Adrenal gland (tissue), 5 donors: ENCODE results near the gene KPNA1.
A peak's percentile ranks its signal among the peaks of the same experiment; 100 is the strongest.

Source experiments
- POLR2A ChIP-seq, 2 donors: fragments of 450-650 bp; IDR thresholded peaks; one replicate each; pipeline ENCODE4 v1.6.1; 2017; ENCODE audit warnings: antibody characterized with exemption in 2 of 2, mild to moderate bottlenecking in 2 of 2, moderate library complexity in 1 of 2
- TF ChIP-seq, protein P1 (sequence below), 6 experiments: fragments of 450-650 bp in 4 of 6; fragments of 200-600 bp in 2 of 6; sonication (generic) in 1 of 6; IDR thresholded peaks; 1 replicate in 5 of 6; 2 replicates in 1 of 6; pipeline versions ENCODE4 v1.5.1 to v1.8.0; 2016 to 2021; ENCODE audit warnings: antibody characterized with exemption in 6 of 6, mild to moderate bottlenecking in 2 of 6, moderate library complexity in 1 of 6
- donor health status: DM: no; HTN: no; CAD: no.

DNA sequence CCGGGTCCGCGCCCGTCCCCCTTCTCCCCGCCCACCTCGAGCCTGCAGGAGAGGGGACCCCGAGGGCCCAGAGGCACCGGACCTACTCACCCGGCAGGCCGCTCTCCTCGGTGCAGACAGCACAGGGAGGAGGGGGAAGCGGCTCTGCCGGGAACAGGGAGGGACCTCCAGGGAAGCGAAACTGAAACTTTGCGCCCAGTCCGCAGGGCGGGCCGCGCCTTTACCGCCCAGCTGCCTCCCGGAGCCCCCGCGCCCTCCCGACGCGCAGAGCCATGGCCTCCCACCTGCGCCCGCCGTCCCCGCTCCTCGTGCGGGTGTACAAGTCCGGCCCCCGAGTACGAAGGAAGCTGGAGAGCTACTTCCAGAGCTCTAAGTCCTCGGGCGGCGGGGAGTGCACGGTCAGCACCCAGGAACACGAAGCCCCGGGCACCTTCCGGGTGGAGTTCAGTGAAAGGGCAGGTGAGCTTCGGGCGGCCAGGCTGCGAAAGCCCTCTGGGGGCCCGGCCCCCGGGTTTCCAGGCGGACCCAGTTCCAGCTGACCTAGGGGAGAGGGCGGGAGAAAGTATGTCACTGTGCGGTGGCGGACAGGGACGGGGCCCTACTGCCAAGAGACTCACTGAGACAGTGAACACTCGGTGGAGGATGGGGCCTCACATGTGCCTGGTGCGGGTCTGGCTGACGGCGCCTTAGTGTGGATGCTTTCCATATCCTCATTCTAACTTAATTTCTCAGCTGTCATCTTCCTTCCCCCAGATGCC lies 49.6 kb upstream of the KPNA1 start, which contains the start of the genes DTX3L and PARP9:
- TF ChIP-seq, protein P1, sequence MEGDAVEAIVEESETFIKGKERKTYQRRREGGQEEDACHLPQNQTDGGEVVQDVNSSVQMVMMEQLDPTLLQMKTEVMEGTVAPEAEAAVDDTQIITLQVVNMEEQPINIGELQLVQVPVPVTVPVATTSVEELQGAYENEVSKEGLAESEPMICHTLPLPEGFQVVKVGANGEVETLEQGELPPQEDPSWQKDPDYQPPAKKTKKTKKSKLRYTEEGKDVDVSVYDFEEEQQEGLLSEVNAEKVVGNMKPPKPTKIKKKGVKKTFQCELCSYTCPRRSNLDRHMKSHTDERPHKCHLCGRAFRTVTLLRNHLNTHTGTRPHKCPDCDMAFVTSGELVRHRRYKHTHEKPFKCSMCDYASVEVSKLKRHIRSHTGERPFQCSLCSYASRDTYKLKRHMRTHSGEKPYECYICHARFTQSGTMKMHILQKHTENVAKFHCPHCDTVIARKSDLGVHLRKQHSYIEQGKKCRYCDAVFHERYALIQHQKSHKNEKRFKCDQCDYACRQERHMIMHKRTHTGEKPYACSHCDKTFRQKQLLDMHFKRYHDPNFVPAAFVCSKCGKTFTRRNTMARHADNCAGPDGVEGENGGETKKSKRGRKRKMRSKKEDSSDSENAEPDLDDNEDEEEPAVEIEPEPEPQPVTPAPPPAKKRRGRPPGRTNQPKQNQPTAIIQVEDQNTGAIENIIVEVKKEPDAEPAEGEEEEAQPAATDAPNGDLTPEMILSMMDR (IDR thresholded peaks at IDR 0.05): no peak
- TF ChIP-seq POLR2A (IDR thresholded peaks at IDR 0.05): peak; percentile 26 to 63
